GM18502 (cell line): ENCODE data around the gene TRIM43B.
"Not testable (repeated sequence)": the region's sequence is repeated elsewhere in the genome, so short reads cannot be mapped to it uniquely, and the experiment has no call there.

ENCODE experiments used
- ATAC-seq: cut with Tn5 transposase; IDR thresholded peaks from one replicate; pipeline ENCODE4 v1.9.1; 2021; ENCODE audit warnings: mild to moderate bottlenecking; ENCODE audit not compliant: unreplicated experiment, poor library complexity

TRIM43B gene

DNA sequence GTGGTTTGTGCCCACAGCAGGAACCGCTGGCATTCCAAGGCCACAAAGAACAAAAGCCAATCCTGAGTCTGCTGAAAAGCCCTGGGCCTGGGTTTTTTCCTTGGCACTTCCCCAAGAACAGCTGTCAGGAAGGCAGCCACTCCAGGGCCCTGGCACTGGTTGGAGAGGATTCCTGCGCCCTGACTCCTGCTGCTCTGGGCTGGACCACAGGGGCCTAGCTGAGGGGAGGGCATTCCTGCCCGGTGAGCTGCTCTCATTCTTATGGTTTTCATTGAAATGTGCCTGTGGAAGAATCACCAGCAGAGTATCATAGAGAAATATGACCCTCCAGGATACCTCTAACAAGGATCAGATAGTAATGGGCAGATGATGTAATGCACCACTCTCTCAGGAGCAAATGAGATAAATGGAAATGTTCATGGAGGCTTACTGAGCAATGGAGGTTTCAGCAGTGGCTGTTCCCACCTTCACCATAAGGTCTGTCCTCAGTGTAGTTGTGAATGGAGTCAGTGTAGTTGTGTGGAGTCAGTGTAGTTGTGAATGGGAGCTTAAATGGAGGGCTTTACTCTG, 50.0 kb downstream of the TRIM43B start:
- ATAC-seq, result not testable (repeated sequence)

DNA sequence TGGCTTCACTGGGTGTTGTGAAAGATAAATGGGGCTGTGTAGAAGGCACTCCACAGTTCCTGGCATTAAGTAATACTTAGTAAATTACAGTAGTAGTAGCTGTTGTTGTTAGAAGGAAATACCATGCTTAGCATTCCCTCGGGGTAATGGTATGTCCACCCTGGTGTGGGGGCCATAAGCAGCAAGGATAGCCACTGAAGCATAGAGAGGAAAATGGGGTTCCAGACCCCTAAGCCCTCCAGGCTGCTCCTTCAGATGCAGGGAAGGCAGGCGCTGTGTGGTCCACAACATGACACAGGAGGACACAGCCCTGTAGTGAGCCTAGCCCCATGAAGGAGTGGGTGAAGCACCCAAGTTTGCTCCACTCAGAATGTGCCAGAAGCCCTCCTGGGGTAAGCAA, 50.6 kb downstream of the TRIM43B start:
- not testable (repeated sequence) for ATAC-seq

DNA sequence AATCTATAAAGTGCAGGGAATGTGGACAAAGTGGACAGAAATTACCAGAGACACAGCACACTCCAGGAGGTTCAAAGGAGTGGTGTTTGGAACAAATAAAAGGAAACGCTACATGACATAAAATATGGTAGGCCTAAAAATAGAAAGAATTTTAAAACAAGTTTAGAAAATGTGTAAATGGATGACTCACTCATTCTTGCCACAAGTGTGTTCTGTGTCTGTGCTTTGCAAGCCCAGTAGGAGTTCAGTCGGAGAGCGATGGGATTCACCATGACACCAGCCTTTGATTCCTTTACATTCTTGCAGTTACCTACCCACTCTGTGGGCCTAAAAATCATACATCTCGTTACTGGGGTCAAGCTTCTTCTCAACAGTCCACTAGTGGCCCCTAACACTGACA, 51.2 kb downstream of the TRIM43B start:
- ATAC-seq, result not testable (repeated sequence)

DNA sequence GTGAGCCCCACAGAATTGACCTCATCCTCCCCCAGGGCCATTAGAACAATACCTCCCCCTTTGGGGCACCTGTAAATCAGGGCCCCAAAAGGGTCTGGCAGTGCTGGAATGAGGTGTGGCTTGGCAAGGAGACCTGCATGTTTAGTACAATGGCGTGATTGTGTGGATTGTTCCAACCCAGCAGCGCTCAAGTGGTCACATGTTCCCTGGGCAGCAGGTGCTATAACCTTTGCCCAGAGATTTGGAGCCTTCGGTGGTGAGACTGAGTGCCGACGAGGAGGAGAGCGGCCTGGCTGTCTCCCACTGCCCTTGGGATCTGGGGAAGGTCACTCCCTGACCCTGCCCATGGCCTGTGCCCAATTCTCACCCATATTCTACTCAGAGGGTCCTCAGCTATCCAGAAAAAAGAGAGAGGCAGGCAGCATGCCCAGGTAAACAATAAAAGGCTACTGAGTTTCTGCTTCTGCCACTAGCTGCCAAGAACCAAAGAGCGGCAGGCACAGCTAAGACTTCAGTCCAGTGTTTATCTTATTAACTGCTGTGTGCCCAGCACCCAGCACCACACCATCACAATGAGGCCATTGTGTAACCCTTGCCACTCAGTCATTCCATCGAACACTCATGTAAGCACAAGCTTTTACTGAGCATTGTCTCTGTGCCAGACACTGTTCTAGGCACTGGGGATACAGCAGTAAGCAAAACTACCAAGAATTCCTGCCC, 54.6 kb downstream of the TRIM43B start:
- ATAC-seq, result not testable (repeated sequence)

DNA sequence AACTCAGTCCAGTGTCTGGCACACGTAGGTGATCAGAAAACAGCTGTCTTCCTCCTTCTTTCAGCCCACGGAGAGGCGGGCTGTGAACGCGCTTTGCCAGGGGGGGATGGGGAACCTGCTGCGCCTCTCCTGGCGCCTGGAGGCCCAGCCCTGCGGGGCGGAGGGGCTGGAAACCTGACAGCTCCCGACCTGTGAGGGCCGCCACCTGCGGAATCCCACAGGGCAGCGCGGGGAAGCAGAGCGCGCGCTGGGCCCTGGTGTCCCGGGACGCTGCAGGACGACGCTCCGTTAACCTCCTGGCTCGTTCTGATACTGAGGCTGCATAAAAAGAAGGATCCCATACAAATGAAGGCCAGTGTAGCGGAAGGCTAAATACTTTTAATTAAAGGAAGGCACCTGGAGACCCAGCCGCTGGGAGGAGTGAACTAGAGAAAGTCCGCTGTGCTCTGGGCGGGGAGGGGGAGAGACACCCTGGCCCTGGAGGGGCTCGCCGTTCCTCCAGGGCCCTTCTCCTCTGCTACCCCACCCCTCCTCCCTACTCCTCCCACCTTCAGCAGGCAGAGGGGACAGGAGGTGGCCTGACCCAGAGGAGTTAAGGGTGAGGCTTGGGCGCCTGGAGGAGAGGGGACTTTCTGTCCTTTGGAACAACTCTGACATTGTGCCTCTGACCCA, 57.2 kb downstream of the TRIM43B start:
- not testable (repeated sequence) for ATAC-seq
